ENCODE measurements around the gene ING1. TPM values are rescaled to one million over a fixed set of nuclear protein-coding genes. Genes with fewer than 3 reads are reported as not detected.

Gene ING1, protein sequence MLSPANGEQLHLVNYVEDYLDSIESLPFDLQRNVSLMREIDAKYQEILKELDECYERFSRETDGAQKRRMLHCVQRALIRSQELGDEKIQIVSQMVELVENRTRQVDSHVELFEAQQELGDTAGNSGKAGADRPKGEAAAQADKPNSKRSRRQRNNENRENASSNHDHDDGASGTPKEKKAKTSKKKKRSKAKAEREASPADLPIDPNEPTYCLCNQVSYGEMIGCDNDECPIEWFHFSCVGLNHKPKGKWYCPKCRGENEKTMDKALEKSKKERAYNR
- total RNA-seq, result 13.4 TPM
- long read RNA-seq, full-length matches to known transcripts, result 55 of 66 reads
- long read RNA-seq, partial matches to known transcripts, result 1 of 66 reads
- long read RNA-seq, other reads (novel, unspliced or antisense), result 10 of 66 reads

DNA sequence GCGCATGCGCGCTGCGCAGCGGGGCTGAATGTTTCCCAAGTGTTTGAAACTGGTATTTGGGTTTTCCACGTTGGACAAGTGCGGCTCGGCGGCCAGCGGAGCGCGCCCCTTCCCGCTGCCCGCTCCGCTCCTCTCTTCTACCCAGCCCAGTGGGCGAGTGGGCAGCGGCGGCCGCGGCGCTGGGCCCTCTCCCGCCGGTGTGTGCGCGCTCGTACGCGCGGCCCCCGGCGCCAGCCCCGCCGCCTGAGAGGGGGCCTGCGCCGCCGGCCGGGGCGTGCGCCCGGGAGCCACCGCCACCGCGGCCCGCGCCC is at the start of gene ING1:
Gene ING1 (plus strand): TSS at position 59 of the 311 bp plus-strand sequence. CDS start 450 bp downstream, outside the sequence.
- no peak for DNase-seq (ENCODE audit: low spot score)

GRCh38 chr13:110664041-110664440 is 49.5 kb upstream of the ING1 start:
- DNase-seq (ENCODE audit: low spot score), result no peak

GRCh38 chr13:110664673-110665072 is 48.8 kb upstream of the ING1 start:
- DNase-seq (ENCODE audit: low spot score), result no peak

DNA sequence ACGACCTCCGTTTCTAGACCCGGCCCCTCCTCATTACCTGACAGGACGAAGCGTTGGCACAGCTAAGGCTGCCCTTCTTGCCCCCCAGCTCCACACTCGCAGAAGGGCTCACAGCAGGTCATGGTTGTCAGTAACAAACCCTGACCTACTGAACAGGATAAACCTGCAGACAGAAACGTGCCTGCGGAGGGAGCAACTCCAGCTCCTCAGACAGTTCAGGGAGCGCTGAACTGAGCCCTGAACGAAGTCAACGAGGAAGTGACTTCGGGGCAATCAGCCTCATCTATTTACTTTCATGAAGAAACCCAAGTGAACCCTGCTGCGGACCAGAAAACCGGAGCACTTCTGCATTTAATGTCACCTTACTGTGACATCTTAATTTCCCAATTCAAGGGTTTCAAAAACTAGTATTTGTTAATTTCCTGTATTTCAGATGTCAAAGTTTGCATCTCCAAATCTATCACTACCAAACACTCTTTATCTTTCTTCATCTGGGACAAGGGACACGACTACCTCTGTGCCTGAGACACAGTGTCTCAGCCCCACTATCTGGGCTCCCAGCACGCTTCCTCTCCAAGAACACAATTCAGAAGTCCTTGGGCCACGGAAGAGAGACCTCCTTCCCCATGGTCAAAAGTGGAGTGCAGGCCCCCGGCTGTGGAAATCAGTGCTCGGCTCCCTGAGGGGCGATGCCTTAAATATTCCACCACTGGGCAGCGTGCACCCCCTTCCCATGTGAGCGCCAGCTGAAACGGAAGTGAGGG is 47.8 kb upstream of the ING1 start:
- DNase-seq (ENCODE audit: low spot score), result no peak

- DNase-seq (ENCODE audit: low spot score), result peak; percentile 60
Observed at GRCh38 chr13:110666255-110666533, 47.3 kb upstream of the ING1 start.

DNA sequence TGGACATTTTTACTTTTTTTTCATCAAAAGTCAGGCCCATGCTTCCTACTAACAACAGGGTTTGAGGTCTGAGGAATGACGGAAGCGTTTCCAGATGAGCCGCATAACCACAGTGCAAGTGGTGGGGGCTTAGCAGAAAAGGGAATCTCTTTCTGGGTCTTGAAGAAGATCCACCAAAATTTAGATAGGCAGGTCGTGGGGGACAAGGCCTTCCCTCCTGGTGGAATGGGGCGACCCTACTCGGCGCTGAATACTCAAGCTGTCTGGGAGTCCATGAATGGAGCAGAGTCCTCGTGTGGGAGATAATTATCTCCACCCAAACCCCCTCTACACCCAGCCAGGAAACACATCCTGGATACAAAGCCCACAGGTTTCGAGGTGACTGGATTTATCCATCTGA is 44.5 kb upstream of the ING1 start:
- no peak for DNase-seq (ENCODE audit: low spot score)

DNA sequence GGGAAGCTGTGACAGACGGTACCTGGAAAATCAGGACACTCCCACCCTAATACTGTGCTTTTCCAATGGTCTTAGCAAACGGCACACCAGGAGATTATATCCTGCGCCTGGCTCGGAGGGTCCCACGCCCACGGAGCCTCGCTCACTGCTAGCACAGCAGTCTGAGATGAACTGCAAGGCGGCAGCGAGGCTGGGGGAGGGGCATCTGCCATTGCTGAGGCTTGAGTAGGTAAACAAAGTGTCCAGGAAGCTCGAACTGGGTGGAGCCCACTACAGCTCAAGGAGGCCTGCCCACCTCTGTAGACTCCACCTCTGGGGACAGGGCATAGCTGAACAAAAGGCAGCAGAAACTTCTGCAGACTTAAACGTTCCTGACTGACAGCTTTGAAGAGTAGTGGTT is 43.7 kb upstream of the ING1 start:
- DNase-seq (ENCODE audit: low spot score), result peak; percentile 49

GRCh38 chr13:110676595-110677587 is 36.6 kb upstream of the ING1 start:
- no peak for DNase-seq (ENCODE audit: low spot score)

DNA sequence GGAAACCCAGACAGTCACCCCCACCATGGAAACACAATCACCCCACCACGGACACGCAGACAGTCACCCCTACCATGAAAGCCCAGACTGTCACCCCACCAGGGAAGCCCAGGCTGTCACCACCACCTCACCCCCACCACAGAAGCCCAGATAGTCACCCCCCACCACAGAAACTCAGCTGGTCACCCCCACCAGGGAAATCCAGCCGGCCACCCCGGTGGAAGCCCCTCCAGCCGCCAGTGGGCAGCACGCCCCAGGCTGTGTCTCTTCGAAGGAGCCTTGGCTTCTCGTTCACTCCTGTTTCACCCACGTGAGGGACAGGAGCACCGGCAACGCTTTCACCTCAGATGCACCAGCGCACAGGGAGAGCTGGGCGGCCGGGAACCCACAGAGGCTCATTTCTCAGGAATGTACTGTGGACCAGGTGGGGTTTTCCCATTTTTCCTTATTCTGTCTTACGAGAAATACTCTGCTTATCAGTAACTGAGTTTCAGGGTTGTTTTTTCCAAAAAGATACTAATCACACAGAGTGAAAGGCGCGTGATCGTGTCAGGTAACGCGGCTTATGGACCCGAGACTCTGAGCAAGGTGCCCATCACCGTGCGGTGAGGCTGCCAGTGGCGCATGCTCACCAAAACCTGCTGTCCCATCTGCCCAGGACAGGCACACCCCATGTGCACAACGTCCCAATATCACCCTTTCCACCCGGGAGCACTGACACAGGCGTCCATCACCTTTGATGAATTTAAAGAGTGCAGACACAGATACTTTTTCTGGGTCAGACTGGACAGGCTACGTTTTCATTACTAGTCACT is 35.6 kb upstream of the ING1 start:
- DNase-seq (ENCODE audit: low spot score), result no peak

DNA sequence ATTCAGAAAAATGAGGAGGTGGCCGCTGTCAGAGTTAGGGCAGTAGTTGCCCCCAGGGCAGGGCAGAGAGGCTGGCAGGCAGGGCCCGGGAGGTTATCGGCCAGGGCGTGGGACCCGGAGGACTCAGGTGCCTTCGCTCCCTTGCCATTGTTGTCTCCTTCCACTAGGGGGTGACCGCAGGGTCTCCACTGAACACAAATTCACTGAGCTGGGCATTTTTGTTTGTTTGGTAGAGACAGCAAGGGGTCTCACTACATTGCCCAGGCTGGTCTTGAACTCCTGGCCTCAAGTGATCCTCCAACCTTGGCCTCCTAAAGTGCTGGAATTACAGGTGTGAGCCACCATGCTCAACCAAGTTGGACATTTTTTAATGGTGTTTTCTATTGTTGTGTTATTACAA is 32.6 kb upstream of the ING1 start:
- DNase-seq (ENCODE audit: low spot score), result no peak

GRCh38 chr13:110681868-110682550 is 31.5 kb upstream of the ING1 start:
- no peak for DNase-seq (ENCODE audit: low spot score)

DNA sequence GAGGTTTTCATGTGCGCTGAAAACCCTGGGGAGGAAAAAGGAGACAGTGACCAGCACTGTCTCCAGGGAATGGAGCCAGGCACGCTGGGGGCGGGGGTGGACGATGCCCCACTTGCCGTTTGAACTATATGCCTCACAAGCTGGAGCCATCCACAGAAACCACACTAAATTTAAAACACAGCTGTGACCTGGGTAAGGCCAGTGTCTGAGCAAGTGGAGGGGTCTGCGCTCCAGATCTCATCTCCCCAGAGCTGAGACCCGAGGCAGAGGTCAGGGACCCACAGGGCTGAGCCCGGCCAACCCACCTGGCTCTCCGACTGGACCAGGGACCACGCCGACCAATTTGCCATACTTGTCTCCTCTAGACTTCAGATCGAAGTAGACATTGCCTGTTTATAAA is 30.8 kb upstream of the ING1 start:
- DNase-seq (ENCODE audit: low spot score), result no peak

DNA sequence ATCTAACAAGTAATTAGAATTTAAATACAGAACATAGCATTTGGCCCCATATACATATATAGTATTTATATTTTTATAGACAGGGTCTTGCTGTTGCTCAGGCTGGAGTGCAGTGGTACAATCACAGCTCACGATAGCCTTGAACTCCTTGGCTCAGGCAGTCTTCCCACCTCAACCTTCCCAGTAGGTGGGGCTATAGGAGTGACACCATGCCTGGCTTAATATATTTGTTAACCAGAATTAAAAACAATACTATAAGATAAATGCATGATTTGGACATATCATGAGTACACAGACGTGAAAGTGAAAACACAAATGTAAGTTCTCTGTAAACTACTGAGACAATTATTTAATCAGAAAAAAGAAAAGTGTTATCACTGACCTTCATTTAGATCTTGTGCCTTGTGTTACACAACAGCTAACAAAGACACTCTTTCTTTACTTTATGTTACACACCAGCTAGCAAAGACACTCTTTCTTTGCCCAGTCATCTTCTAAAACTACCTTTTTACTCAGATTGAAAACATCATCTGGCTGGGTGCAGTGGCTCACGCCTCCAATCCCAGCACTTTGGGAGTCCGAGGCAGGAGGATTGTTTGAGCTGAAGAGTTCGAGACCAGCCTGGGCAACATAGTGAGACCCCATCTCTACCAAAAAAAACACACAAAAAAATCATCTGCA is 30.2 kb upstream of the ING1 start:
- DNase-seq (ENCODE audit: low spot score), result no peak

GRCh38 chr13:110683921-110684320 is 29.6 kb upstream of the ING1 start:
- no peak for DNase-seq (ENCODE audit: low spot score)

DNA sequence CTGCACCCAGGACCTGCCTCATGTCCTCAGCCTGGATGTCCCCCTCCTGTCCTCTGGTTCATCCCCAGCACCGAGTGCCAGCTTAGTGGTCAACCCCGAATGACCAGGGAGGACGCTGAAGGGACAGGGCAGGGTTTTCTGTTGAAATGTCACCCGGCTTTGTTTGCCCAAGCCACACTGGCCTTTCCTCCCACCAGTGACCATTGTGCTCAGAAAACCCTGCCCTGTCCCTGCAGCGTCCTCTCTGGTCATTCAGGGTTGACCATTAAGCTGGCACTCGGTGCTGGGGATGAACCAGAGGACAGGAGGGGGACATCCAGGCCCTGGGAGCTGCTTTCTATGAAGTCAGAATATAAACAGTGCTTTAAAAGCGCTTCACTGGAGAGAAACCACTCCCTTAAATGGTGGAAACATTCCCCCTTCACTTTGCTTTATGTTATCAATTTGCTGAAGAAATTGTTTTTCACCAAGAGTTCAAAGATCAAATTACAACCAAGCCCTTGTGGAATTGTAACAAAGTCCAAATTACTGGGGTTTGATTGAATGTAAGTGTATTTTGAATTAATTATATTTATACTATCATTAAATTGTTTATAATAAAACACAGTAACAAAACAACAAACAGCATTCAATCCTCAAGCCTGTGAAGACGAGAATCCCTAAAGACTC is 29.0 kb upstream of the ING1 start:
- no peak for DNase-seq (ENCODE audit: low spot score)

DNA sequence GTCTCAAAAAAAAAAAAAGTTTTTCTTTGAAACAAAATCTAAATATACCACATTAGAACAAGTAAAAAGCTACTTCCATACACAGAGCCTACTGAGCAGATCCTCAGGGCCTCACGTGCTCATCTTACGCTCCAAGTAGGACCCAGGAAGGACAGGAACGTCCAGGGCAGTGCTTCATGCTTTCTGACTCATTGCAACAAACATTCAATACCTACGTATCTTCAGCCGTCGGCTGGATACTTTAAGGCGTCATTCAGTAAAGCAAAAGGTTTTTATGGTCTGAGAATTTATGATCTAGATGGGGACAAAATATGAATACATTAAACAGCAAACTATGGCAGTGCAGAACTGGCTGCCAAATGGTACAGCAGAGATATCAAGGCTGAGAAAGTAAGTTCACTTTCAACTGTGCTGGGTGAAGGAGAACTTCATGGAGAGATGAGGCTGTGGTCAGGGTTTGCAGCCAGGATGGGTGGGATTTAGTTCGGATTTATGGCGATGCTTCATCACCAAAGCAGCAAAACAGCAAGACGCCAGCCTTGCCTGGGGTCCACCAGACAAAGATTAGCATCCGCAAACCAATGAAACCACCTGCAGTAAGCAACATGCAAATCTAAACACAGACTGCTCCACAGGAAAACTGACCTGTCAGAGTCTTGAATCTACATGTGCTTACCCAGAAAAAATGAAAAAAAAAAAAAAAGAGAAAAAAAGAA is 28.0 kb upstream of the ING1 start:
- DNase-seq (ENCODE audit: low spot score), result no peak

DNA sequence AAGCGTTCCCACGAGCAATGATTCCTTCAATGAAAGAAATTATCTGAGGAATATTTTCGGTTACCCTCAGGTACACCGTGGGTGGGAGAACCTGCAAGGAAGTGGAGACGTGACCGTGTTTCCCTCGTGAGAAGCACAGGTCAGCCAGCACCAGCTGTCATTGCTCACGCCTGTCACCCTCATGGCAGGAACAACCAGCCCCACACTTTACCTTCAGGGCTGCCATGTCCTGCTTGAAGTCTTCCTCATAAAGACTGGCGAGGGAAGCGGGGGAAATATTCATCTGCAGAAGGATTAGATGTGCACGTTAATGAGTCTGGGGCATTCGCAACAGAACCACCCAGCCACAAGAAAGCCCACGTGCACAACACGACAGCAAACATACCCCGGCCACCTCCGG is 25.8 kb upstream of the ING1 start:
- no peak for DNase-seq (ENCODE audit: low spot score)

GRCh38 chr13:110689041-110689440 is 24.5 kb upstream of the ING1 start:
- DNase-seq (ENCODE audit: low spot score), result no peak

DNA sequence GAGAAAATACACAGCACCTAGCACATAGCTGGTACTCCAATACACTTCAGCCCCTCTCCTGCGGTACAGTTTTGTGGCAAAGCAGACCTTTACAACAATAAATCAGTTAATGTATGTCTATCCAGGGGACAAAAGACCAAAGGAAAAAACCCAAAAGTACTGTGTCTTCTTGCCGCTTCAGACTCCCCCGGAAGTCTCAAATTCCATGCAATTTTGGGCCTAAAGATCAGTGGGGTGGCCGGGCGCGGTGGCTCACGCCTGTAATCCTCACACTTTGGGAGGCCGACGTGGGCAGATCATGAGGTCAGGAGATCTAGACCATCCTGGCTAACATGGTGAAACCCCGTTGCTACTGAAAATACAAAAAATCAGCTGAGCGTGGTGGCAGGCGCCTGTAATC is 23.8 kb upstream of the ING1 start:
- no peak for DNase-seq (ENCODE audit: low spot score)

Data from mesenteric fat pad (tissue), 1 donor.